ENCODE data around the gene HOMEZ.
"Not testable (repeated sequence)": the region's sequence is repeated elsewhere in the genome, so short reads cannot be mapped to it uniquely, and the experiment has no call there.

Gene HOMEZ

GRCh38 chr14:23275412-23275811 lies 10.5 kb downstream of the HOMEZ start:
- DNase-seq: no peak

- DNase-seq: no peak
Measured at GRCh38 chr14:23269193-23269592, 16.7 kb downstream of the HOMEZ start.

- not testable (repeated sequence) for DNase-seq
Measured at GRCh38 chr14:23260849-23261248, 25.1 kb downstream of the HOMEZ start.

GRCh38 chr14:23259426-23259825 lies 26.5 kb downstream of the HOMEZ start:
- DNase-seq: no peak

GRCh38 chr14:23258256-23258655 lies 27.7 kb downstream of the HOMEZ start:
- no peak for DNase-seq

- DNase-seq: no peak
Measured at GRCh38 chr14:23252420-23253333, 33.3 kb downstream of the HOMEZ start.

GRCh38 chr14:23252006-23252405 lies 33.9 kb downstream of the HOMEZ start:
- DNase-seq: no peak

GRCh38 chr14:23249824-23250223 lies 36.1 kb downstream of the HOMEZ start:
- no peak for DNase-seq

GRCh38 chr14:23248601-23249000 lies 37.3 kb downstream of the HOMEZ start:
- DNase-seq: no peak

GRCh38 chr14:23245282-23245681 lies 40.6 kb downstream of the HOMEZ start:
- no peak for DNase-seq

GRCh38 chr14:23243066-23243465 lies 42.9 kb downstream of the HOMEZ start:
- DNase-seq: no peak

GRCh38 chr14:23242076-23242475 lies 43.9 kb downstream of the HOMEZ start:
- no peak for DNase-seq

- DNase-seq: not testable (repeated sequence)
Measured at GRCh38 chr14:23241061-23241715, 44.7 kb downstream of the HOMEZ start.

- no peak for DNase-seq
Measured at GRCh38 chr14:23240661-23241060, 45.3 kb downstream of the HOMEZ start.

- peak; percentile 31 for DNase-seq
Measured at GRCh38 chr14:23237772-23238594, 47.9 kb downstream of the HOMEZ start, which contains the start of gene RNF212B. Gene RNF212B (plus strand): TSS chr14:23237936. CDS start chr14:23240346, 2,410 bp downstream.

- not testable (repeated sequence) for DNase-seq
Measured at GRCh38 chr14:23232241-23232808, 53.6 kb downstream of the HOMEZ start.

- no peak for DNase-seq
Measured at GRCh38 chr14:23228812-23229211, 57.1 kb downstream of the HOMEZ start.

- DNase-seq: no peak
Measured at GRCh38 chr14:23227566-23227965, 58.4 kb downstream of the HOMEZ start.

- not testable (repeated sequence) for DNase-seq
Measured at GRCh38 chr14:23224958-23225357, 61.0 kb downstream of the HOMEZ start.
